GM18861 (cell line): ENCODE measurements around the gene KLF13.

ENCODE experiments used
- ATAC-seq: cut with Tn5 transposase; IDR thresholded peaks from one replicate; pipeline ENCODE4 v1.9.1; 2021; ENCODE audit not compliant: unreplicated experiment

Gene KLF13

DNA sequence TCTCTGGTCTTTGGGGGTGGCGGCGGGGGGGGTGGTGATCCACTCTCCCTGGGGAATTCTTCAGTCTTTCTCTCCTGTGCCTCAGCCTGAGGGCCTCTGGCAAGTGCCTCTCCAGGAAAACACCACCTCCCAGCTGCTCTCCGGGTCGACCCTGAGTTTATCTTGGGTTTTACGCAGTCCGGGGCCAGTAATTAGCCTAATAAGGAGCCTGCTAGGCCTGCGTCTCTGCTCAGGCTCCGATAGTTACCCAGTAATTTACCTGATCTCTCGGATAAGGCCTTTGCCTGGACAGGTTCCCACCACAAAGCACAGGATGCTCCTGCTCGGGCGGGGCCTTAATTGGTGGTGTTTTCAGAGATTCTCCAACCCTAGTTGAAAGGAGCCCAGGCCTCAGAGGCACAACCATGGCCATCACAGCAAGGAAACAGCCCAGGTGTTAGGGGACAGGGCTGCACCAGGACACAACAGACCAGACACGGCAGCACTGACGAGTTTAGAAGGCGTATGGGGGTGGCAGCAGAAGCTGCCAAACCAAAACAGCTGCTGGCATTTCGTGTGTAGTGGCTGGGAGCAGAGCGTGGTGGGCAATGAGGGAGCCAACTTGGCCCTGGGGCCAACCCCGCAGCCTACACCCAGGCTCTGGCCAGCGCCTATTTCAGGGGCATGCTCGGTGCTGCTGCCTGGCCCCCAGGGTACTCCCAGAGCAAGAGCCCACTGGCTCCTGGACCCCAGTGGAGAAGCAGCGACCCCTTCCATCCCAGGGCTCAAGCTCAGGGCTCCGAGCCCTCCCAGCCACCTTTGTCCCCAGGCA is 71.4 kb downstream of the KLF13 start:
- ATAC-seq = no peak

DNA sequence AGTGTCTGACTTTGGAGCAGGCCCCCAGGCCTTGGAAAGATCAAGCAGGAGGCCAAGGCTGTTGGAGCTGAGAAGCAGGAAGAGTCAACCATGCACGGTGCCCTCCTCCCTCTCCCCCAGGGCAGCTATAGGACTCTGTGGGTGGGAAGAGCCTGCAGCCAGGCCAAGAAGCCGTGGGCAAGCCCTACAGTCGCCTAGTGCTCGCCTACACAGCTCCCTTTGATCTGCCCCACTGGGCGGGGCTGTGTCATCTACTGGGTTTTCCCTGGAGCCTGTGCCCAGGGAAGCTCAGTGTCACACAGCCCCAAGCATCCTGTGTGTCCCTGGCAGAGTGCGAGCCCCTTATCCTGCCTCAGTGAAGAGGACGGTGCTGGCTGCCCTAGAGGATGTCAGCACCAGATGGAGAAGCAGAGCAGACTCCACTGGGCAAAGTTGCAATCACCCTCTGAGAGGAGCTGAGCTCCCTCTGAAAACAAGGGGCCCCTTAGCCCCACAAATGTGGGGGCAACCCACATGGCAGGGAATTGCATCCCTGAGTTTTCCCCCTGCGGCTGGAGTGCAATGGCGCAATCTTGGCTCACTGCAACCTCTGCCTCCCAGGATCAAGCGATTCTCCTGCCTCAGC is 72.2 kb downstream of the KLF13 start:
- ATAC-seq = no peak

DNA sequence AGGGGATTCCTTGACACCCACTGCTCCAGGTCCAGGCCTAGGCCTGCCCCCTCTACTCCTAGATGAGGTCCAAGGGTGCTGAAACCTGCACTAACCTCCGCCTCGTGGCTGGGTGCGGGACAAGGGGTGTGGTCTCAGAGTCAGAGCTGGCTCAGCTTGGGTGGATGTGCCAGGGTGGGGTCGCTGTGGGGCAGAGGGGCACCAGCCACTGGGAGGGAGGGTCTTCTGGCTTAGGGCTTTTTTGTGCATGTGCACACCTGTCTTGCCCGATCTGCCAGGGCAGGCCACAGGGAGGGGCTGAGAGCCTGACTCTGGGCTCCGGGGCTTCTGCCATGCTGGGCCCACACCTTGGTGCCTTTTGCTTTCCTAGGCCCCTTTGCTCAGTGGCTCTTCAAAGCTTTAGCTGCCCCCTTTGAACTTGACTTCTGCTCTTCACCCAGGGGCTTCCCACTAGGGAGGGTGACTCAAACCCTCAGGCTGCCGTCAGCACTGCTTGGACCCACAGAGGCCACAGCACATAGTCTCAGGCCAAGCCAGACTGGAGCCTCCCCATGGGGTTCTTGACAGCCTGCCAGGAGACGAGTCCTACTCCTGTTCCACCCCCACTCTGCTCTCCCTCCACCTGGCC is 73.0 kb downstream of the KLF13 start:
- ATAC-seq = no peak

DNA sequence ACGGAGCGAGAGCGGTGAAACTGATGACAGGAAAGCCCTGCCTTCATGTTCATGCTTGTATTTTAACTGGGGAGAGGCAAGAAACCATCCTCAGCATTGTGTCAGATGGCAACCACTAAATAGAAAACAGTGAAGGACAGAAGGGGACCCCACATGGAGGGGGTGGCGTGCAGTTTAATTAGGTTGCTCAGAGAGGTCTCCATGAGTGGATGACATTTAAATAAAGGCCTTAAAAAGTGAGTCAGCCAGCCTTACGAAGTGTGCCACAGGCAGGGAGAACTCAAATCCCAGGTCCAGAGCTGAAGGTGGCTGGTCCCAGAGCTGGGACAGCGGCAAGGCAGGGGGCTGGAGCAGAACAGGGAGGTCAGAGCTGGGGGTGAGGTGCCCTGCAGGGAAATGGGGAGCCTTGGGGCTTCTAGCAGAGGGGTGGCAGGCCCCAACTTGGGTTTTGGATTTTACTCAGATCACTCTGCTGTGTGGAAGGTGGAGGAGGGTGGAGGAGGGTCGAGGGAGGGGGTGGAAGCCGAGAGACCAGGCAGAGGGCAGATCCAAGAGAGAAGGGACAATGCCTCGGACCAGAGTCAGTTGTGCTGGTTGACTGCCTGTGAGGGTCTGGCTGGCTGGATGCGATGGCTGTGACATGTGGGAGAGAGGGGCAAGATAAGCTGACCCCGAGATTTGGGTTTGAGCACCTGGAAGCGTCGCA is 73.7 kb downstream of the KLF13 start:
- ATAC-seq = no peak

DNA sequence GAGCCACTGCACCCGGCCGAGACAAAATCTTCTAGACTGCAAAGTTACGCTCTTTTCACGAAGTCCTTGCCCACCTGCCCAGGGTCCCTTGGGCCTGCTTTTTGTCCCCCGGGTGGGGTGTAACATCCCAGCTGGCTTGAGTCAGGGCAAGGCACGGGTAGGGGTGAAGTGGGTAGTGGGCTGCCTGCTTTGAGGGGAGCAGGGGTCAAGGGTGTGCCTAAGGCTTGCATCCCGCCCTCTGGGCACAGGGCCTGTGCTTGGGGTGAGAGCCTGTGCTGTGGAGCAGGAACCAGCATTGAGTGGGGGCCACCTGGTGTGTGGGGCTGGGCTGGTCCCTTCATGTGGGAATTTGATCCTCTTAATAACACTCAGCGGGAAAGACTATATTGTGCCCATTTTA is 74.6 kb downstream of the KLF13 start:
- ATAC-seq = no peak

DNA sequence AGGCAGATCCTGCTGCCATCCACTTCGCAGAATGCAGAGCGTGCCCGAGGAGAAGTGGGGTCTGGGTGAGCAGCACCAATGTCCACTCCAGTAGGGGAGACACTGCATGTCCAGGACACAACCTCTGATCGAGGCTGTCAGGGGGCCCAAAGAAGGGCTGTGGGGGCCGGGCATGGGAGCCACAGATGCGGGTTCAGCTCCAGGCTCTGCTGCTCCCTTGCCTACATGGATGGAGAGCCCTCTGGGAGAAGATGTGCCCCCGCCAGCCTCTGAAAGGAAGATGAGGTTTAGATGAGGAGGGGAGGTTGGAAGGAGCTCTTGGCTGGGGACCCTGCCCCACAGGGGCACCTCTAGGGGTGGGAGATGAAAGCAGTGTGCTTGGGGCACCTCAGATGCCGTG is 75.4 kb downstream of the KLF13 start:
- no peak for ATAC-seq

DNA sequence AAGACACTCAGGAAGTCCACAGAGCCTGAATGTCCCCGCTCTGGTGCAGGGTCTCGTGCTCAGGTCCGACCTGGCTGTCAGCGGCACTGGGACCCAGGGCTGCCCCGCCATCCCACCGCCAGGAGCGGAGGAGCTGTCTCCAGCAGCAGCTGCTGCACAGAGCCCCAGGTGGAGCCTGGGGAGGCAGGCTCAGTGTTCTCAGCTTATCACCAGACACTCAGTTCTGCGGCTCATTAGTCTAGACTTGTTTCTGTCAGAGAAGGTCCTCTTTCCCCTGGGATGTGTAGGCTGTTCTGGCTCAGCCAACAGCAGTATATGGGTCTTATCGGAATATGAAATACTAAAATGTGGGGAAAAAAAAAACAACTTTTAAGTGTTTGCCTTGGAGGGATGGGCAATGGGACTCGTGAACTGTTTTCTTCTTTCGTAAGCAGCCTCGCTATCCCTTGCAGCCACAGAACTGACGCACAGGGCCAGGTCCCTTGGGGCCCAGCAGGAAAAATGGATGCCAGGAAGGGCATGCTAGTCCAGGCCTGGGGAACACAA is 75.9 kb downstream of the KLF13 start:
- no peak for ATAC-seq

DNA sequence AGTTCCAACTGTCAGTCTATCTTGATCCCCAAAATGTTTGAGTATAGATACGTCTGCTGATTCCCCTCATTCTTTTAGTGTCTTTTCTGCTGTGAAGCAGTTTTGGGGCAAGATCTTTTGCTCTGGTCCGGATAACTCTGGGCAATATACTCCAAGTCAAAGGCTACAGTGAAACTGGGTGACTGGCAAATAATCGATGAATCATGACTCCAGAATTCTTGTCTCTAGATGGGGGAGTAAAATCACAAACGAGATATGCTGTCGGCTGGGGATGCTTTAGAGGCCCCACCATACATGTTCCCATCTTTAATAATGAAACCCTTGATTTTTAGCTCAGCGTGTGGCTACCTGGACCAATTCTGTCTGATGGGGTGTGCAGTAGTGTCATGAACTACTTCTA is 76.5 kb downstream of the KLF13 start:
- no peak for ATAC-seq

DNA sequence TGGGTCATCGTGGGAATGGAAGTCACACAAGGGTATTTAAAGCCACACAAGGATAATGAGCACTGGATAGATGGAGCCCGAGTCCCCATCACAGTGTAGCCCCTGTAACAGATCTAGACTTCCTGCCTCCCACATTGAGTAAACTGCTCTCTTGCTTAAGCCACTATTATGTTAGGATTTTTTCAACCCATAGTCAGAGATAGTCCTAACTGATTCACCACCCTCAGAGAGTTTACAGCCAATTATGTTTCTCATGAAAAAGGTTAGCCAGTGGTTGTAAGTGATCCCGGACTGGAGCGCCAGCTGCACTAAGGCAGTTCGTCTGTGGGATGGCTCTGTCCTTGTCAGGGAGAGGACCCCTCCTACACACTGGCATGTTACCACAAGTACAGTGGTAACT is 77.0 kb downstream of the KLF13 start:
- no peak for ATAC-seq

DNA sequence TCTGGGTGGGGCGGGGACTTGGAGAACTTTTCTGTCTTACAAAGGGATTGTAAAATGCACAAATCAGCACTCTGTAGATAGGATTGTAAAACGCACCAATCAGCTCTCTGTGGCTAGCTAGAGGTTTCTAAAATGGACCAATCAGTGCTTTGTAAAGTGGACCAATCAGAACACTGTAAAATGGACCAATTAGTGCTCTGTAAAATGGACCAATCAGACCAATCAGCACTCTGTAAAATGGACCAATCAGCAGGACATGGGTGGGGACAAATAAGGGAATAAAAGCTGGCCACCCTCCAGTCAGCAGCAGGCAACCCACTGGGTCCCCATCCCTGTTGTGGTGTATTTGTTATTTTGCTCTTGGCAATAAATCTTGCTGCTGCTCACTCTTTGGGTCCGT is 77.7 kb downstream of the KLF13 start:
- ATAC-seq = no peak

DNA sequence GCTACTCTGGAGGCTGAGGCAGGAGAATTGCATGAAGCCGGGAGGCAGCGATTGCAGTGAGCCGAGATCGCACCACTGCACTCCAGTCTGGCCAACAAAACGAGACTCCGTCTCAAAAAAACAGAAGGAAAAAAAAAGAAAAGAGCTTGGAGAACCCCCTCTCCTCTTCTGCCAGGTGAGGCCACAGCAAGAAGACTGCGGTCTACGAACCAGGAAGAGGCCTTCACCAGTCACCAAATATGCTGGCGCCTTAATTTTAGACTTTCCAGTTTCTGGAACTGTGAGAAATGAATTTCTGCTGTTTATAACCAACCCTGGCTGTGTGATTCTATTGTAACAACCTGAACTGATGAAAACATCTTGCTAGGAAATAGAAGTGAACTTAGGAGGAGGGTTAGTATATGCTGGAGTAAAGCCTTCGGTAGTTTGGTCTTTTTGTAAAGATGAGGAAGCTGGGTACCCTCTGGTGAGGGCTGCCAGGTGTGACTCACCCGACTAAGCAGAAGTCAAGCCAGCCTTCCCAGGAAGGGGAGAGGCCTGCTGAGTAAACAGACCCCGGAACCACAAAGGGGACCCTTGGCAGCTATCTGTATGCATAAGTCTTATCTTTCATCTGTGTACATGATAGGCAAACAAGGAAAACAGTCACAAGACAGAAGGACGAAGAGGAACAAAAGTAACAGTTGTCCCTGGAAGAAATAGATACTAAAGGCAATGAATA is 78.7 kb downstream of the KLF13 start:
- ATAC-seq = no peak

DNA sequence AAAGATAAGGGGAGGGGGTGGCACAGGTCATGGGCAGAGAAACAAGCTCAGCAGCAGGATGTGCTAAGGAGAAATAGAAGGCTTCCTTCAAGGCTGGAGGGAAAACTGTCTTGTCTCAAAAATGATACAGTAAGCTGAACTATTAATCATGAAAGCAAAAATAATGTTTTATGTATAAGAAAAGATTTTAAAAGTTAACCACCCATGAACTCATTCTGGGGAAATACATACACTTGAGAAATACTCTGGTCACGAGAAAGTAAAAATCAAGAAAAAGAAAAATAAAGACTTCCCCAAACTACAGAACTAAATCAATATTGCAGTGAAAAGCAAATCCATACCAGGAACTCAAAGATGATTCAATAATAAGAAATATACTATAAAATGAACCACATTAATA is 80.7 kb downstream of the KLF13 start:
- no peak for ATAC-seq

DNA sequence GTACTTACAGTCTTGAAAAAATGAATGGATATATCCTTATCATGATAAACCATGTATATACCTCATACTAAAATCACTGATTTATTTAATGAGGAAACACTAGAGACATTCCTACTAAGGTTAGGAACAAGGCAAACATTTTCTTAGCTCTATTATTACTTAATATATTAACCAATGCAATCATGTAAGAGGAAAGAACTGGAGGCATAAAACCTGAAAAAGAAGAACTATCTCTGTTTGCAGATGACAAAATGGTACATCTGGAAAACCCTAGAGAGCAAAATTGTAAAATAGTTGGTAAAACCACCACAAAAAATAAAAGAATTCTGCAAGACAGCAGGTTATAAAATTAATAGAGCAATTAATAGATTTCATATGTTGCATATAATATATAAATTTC is 81.2 kb downstream of the KLF13 start:
- ATAC-seq = no peak

DNA sequence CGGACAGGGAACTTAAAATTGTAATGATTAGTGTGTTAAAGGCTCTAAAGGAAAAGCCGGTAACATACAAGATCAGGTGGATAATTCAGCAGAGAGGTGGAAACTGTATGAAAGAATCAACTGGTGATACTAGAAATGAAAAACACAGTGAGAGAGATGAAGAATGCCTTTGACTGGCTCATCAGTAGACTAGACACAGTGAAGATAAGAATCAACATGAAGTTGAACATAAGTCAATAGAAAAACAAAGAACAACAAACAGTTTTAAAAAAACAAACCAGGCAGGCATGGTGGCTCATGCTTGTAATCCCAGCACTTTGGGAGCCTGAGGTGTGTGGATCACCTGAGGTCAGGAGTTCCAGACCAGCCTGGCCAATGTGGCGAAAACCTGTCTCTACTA is 82.1 kb downstream of the KLF13 start:
- ATAC-seq = no peak

DNA sequence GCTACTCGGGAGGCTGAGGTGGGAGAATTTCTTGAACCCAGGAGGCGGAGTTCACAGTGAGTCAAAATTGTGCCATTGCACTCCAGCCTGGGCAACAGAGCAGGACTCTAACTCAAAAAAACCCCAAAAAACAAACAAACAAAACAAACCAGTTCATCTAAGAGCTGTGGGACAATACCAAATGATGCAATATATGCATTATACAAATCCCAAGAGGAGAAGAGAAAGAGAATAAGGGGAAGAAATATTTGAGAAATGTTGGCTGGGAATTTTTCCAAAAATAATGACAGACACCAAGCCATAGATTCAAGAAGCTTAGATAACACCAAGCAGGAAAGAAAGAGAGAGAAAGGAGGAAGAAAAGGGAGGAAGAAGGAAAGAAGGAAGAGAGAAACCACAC is 82.5 kb downstream of the KLF13 start:
- ATAC-seq = no peak

DNA sequence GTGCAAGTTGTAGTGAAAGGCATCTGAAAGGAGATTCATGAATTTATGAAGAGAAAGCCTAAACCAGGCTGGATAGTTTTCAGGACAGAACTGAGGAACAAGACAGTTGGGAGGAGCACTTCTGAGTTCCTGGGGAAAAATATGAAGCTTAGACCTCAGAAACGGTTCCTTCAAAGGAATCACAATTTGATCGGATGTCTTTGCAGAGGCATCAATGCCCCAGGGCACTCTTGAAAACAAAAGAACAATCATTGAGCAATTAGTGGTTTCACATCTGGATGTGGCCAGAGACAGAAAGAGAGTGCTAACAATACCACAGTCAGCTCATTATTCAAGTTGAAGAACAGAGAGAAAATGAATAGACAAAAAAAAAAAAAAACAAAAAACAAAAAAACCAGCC is 86.2 kb downstream of the KLF13 start:
- ATAC-seq = no peak

DNA sequence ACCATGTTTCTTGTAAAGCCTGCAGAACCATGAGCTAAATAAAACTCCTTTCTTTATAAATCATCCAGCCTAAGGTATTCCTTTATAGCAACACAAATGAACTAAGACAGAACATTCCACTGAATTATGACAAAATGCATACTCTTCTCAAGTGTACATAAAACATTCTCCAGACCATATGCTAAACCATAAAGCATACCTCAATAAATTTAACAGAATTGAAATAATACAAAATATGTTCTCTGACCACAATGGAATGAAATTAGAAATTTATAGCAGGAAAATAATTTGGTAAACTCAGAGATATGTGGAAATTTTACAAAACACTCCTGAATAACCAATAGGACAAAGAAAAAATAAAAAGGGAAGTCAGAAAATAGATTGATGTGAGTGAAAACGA is 88.6 kb downstream of the KLF13 start:
- no peak for ATAC-seq

DNA sequence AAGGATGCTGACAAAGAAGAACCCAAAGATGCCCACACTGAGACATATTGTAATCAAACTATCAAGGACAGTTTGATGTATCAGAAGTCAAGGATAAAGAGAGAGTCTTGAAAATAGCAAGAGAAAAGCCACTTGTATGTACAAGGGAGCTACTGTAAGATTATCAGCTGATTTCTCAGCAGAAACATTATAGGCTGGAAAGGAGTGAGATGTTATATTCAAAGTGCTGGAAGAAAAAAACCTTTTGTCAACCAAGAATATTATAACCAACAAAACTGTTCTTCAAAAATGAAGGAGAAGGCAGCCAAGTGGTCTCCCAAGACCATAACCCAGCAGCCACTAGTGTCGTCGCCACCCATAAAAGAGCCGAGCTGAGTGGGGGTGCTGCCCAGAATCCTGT is 93.2 kb downstream of the KLF13 start:
- no peak for ATAC-seq

DNA sequence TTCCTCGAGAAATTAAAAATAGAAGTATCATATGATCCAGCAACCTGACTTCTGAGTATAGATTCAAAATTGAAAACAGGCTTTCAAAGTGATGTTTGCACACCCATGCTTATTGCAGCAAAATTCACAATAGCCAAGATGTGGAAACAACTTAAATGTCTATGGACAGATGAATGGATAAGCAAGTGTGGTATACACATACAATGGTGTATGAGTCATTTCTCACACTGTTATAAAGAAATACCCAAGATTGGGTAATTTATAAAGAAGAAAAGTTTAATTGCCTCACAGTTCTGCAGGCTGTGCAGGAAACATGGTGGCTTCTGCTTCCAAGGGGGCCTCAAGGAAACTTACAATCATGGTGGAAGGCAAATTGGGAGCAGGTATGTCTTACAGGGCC is 100.8 kb downstream of the KLF13 start:
- no peak for ATAC-seq
